K562 (cell line): ENCODE data around the gene MAD1L1. TPM values are rescaled to one million over a fixed set of nuclear protein-coding genes. Genes with fewer than 3 reads are reported as not detected.
A peak's percentile ranks its signal among the peaks of the same experiment; 100 is the strongest.

Source experiments
- ATAC-seq: fragments of 200-7000 bp; cut with Tn5 transposase; 3 replicates; pipeline ENCODE4 v1.9.1; 2020; ENCODE audit warnings: moderate library complexity
- BruUV-seq: library from RNA; stranded (reverse); fragments of 400-500 nt; replicated peaks from 2 replicates; lab custom pipeline; 2021; lab: Mats Ljungman, UMichigan
- CTCF ChIA-PET: fragments of 300-600 bp; formaldehyde crosslinking; extraction: SDS; loops from one replicate; lab custom pipeline; 2021; ENCODE audit warnings: low intra/inter-chr PET ratio; lab: Yijun Ruan, JAX
- POLR2A ChIA-PET: fragments of 300-600, 350-650 bp; sonication (Branson Sonifier 250); formaldehyde crosslinking; extraction: SDS; loops from one replicate; lab custom pipeline; 2021; ENCODE audit warnings: antibody characterized with exemption, inconsistent platforms; lab: Yijun Ruan, JAX
- DNase-seq, 4 experiments: peaks; one replicate each; pipeline versions ENCODE4 v3.0.0 to v3.0.0-alpha.2; 2011 to 2018; ENCODE audit warnings: low spot score in 3 of 4, mixed read lengths in 3 of 4; ENCODE audit errors: extremely low read depth in 1 of 4
- FAIRE-seq: peaks from 2 replicates; lab custom pipeline; 2011; peaks lifted over from hg19 to GRCh38; lab: Jason Lieb, UNC
- H2AFZ ChIP-seq: 2 replicates; pipeline ENCODE4 v1.6.0; 2011; ENCODE audit warnings: low read depth, low read length, control low read depth, inconsistent platforms
- H3K27ac ChIP-seq: fragments of 200-600 bp; 3 replicates; pipeline ENCODE4 v1.8.0; 2011; ENCODE audit warnings: low read depth, mild to moderate bottlenecking, control low read depth, inconsistent platforms, low read length, moderate library complexity, mixed read lengths; ENCODE audit errors: extremely low read depth
- H3K27me3 ChIP-seq, 2 experiments: fragments of 300-600 bp in 1 of 2; 2 replicates in 1 of 2; 3 replicates in 1 of 2; pipeline versions ENCODE4 v1.6.0 to v1.8.0; 2011; ENCODE audit warnings: inconsistent platforms in 2 of 2, low read length in 2 of 2, mild to moderate bottlenecking in 1 of 2, mixed read lengths in 1 of 2, moderate library complexity in 1 of 2; ENCODE audit not compliant: control insufficient read depth in 2 of 2, insufficient read depth in 2 of 2
- H3K36me3 ChIP-seq: fragments of 300-600 bp; 3 replicates; pipeline ENCODE4 v1.8.0; 2011; ENCODE audit warnings: mild to moderate bottlenecking, low read length, inconsistent platforms; ENCODE audit not compliant: control insufficient read depth, insufficient read depth
- H3K4me1 ChIP-seq, 2 experiments: fragments of 200-600 bp in 1 of 2; replicated peaks in 1 of 2; 2 replicates in 1 of 2; 3 replicates in 1 of 2; pipeline versions ENCODE4 v1.5.1 to v1.8.0; 2011; ENCODE audit warnings: inconsistent platforms in 2 of 2, low read length in 2 of 2, mild to moderate bottlenecking in 1 of 2, mixed read lengths in 1 of 2, moderate library complexity in 1 of 2; ENCODE audit not compliant: control insufficient read depth in 2 of 2, insufficient read depth in 2 of 2
- H3K4me2 ChIP-seq: 2 replicates; pipeline ENCODE4 v1.6.1; 2011; ENCODE audit warnings: low read length, control low read depth, inconsistent platforms, mixed read lengths; ENCODE audit not compliant: insufficient read depth
- H3K4me3 ChIP-seq: fragments of 200-600 bp; sonication (generic), shearing (Covaris generic); 2 replicates; pipeline ENCODE4 v1.5.1; 2016; ENCODE audit warnings: control low read depth, inconsistent platforms
- H3K79me2 ChIP-seq: fragments of 200-600 bp; 3 replicates; pipeline ENCODE4 v1.8.0; 2011; ENCODE audit warnings: low read length, inconsistent platforms; ENCODE audit not compliant: control insufficient read depth, insufficient read depth
- H3K9ac ChIP-seq, 2 experiments: 2 replicates each; pipeline versions ENCODE4 v1.6.0 to v1.6.1; 2011; ENCODE audit warnings: low read depth in 2 of 2, low read length in 2 of 2, control low read depth in 1 of 2, inconsistent platforms in 1 of 2, mild to moderate bottlenecking in 1 of 2, mixed read lengths in 1 of 2; ENCODE audit not compliant: insufficient read depth in 1 of 2
- H3K9me1 ChIP-seq: one replicate; pipeline ENCODE4 v1.6.0; 2011; ENCODE audit warnings: inconsistent platforms, mild to moderate bottlenecking, low read length, moderate library complexity; ENCODE audit not compliant: control insufficient read depth, insufficient read depth
- H3K9me3 ChIP-seq: replicated peaks from 2 replicates; pipeline ENCODE4 v1.5.1; 2011; ENCODE audit warnings: low read depth, low read length, inconsistent platforms; ENCODE audit not compliant: control insufficient read depth, insufficient read depth
- H4K20me1 ChIP-seq: replicated peaks from 2 replicates; pipeline ENCODE4 v1.6.1; 2011; ENCODE audit warnings: low read length, inconsistent platforms, mixed read lengths; ENCODE audit not compliant: control insufficient read depth, insufficient read depth
- ASH1L ChIP-seq: fragments of 450-650 bp; IDR thresholded peaks from 2 replicates; pipeline ENCODE4 v1.6.1; 2018; ENCODE audit warnings: borderline replicate concordance, mild to moderate bottlenecking, low read depth; ENCODE audit not compliant: partially characterized antibody
- ATF7 ChIP-seq: fragments of 450-650 bp; IDR thresholded peaks from 2 replicates; pipeline ENCODE4 v1.7.1; 2014; ENCODE audit warnings: mild to moderate bottlenecking, moderate library complexity
- NFE2L1 ChIP-seq: fragments of 450-650 bp; IDR thresholded peaks from 2 replicates; pipeline ENCODE4 v1.6.1; 2016; ENCODE audit warnings: missing genetic modification characterization, low read depth, mild to moderate bottlenecking, missing compliant biosample characterization, moderate library complexity, borderline replicate concordance
- PREB ChIP-seq: sonication (generic); formaldehyde crosslinking; IDR thresholded peaks from 2 replicates; pipeline ENCODE4 v1.8.1; 2023; ENCODE audit warnings: mild to moderate bottlenecking, missing genetic modification reagents
- ZBTB33 ChIP-seq: sonication (generic); formaldehyde crosslinking; IDR thresholded peaks from 2 replicates; pipeline ENCODE4 v1.8.1; 2023; ENCODE audit warnings: mild to moderate bottlenecking, missing genetic modification reagents
- ZNF518B ChIP-seq: fragments of 250-450 bp; sonication (Bioruptor Pico); IDR thresholded peaks from 2 replicates; pipeline ENCODE4 v1.5.0; 2021; ENCODE audit warnings: mild to moderate bottlenecking, moderate library complexity
- WGBS: fragments of 100-300 bp; shearing (Covaris generic); methylation state at CpG from one replicate; pipeline ENCODE4 v1.1.6; 2016; ENCODE audit warnings: low coverage, mixed read lengths; ENCODE audit not compliant: insufficient coverage; ENCODE audit errors: missing lambda C conversion rate; 5-methylcytosine and 5-hydroxymethylcytosine counted together
- in situ Hi-C: fragments of 300-500 bp; cut with MboI; formaldehyde crosslinking; loops from 4 replicates; pipeline ENCODE4 v1.15.0; 2018; ENCODE audit warnings: inconsistent platforms, mixed read lengths
- intact Hi-C: fragments of 100-400 bp; cut with micrococcal nuclease; formaldehyde crosslinking; loops from 2 replicates; pipeline ENCODE4 v1.14.2; 2022
- polyA plus RNA-seq, 8 experiments: library from polyadenylated mRNA; depleted of rRNA in 4 of 8; stranded (reverse) in 5 of 8; unstranded in 3 of 8; fragments of >200 nt; fragmentation: Nextera tagmentation in 2 of 8; fragmentation: Illumina TruSeq in 1 of 8; extraction: Ambion mirVana in 2 of 8; extraction: Trizol in 1 of 8; gene quantifications; 2 replicates each; pipeline versions ENCODE4 v1.2.1 to v1.2.3, GENCODE V29; 2011 to 2014; ENCODE audit warnings: inconsistent platforms in 1 of 8, missing spikeins in 1 of 8
- total RNA-seq, 7 experiments: library from RNA; depleted of rRNA in 6 of 7; stranded (reverse); fragments of >200 nt in 6 of 7; fragmentation: Illumina TruSeq in 2 of 7; extraction: Trizol in 2 of 7; gene quantifications; 2 replicates each; pipeline versions ENCODE4 v1.2.1 to v1.2.3, GENCODE V29; 2011 to 2021; ENCODE audit warnings: low replicate concordance in 1 of 7

MAD1L1 gene
- total and polyA plus RNA-seq, 9 of the 15 experiments (the other 6 are each of a cell fraction or from before 2014, with no cell fraction given) = 1.7 to 89.7 (median 18.0) TPM

- H3K9me1 ChIP-seq = peaks cover 6% of the 10 kb centered on the region
- peaks cover 19 to 65% of the 10 kb centered on the region in 2 experiments for H3K4me1 ChIP-seq
- intact Hi-C loops (no loop called here), in situ Hi-C loops (no loop called here)
- BruUV-seq = no TSS peak
- no peak for FAIRE-seq
- no peak overlapping the region for H3K4me2 ChIP-seq
- H4K20me1 ChIP-seq = peaks cover 5% of the 10 kb centered on the region; the same call in 1 of the 2 replicates
- H3K79me2 ChIP-seq = 0 out of 3 replicates have a peak, but pooled peaks cover 8% of the 10 kb centered on the region
- H3K36me3 ChIP-seq = peaks cover 2% of the 10 kb centered on the region; the same call in 1 of the 3 replicates
- H3K27me3 ChIP-seq = no peaks in the 10 kb centered on the region
- WGBS = 87% methylated on average over 19 of the region's 28 CpGs
- H3K27ac ChIP-seq = no peak overlapping the region
- DNase-seq = no peak
- no peak for TF ChIP-seq ASH1L
- peak; percentile 40; the same call in 1 of the 2 replicates for TF ChIP-seq ZBTB33 (CRISPR knock-in tag)
- TF ChIP-seq NFE2L1 (tag) = no peak
- no peak for TF ChIP-seq ZNF518B (CRISPR knock-in tag)
- no peak for TF ChIP-seq PREB (CRISPR knock-in tag)
- no peak for TF ChIP-seq ATF7
- POLR2A ChIA-PET = interaction anchor here (0.6 kb wide), 1 partner anchor 9 kb away, joined by 3 read pairs; no protein-coding TSS in a partner anchor
- no peak for ATAC-seq
- no peak overlapping the region for H3K9ac ChIP-seq
- no peaks in the 10 kb centered on the region for H3K9me3 ChIP-seq
- no peak overlapping the region for H3K4me3 ChIP-seq
- CTCF ChIA-PET = no interaction called here
- H2AFZ ChIP-seq = no peak overlapping the region
Measured at GRCh38 chr7:2096692-2097387, 135.9 kb downstream of the MAD1L1 start.
